Fibroblast of villous mesenchyme (primary cell): ENCODE measurements around the gene FBXL17. TPM values are rescaled to one million over a fixed set of nuclear protein-coding genes. Genes with fewer than 3 reads are reported as not detected.

Experiments used
- DNase-seq: peaks from one replicate; pipeline ENCODE4 v3.0.0-alpha.2; 2010; ENCODE audit warnings: low read depth
- H3K4me3 ChIP-seq: 2 replicates; pipeline ENCODE4 v1.5.1; 2011; ENCODE audit warnings: low read depth, mild to moderate bottlenecking, low read length
- CTCF ChIP-seq: IDR thresholded peaks from 2 replicates; pipeline ENCODE4 v1.5.1; 2012; ENCODE audit warnings: low read depth, mild to moderate bottlenecking, low read length; ENCODE audit not compliant: insufficient read depth
- total RNA-seq: library from RNA; depleted of rRNA; stranded (reverse); fragments of >200 nt; gene quantifications from 2 replicates; pipeline ENCODE4 v1.2.3, GENCODE V29; 2012

FBXL17 gene
- total RNA-seq, 1 donor = 20.3 TPM

GRCh38 chr5:107941036-107941435 lies 440.9 kb downstream of the FBXL17 start:
- no peak for TF ChIP-seq CTCF
- H3K4me3 ChIP-seq = no peak overlapping the region
- DNase-seq = no peak

- peak; percentile 3 for DNase-seq
- no peak for TF ChIP-seq CTCF
- H3K4me3 ChIP-seq = no peak overlapping the region
Observed at GRCh38 chr5:107937651-107938355, 444.1 kb downstream of the FBXL17 start.

GRCh38 chr5:107937204-107937603 lies 444.7 kb downstream of the FBXL17 start:
- TF ChIP-seq CTCF = no peak
- H3K4me3 ChIP-seq = no peak overlapping the region
- DNase-seq = no peak

GRCh38 chr5:107936515-107936914 lies 445.4 kb downstream of the FBXL17 start:
- TF ChIP-seq CTCF = no peak
- no peak overlapping the region for H3K4me3 ChIP-seq
- no peak for DNase-seq

GRCh38 chr5:107935645-107936044 lies 446.3 kb downstream of the FBXL17 start:
- DNase-seq = no peak
- no peak overlapping the region for H3K4me3 ChIP-seq
- no peak for TF ChIP-seq CTCF

GRCh38 chr5:107933326-107933725 lies 448.6 kb downstream of the FBXL17 start:
- H3K4me3 ChIP-seq = no peak overlapping the region
- no peak for DNase-seq
- no peak for TF ChIP-seq CTCF

- H3K4me3 ChIP-seq = no peak overlapping the region
- no peak for TF ChIP-seq CTCF
- no peak for DNase-seq
Observed at GRCh38 chr5:107930891-107931290, 451.0 kb downstream of the FBXL17 start.
